OCI-LY3 (cell line): ENCODE measurements around the gene ZFAND6.

Source experiments
- CTCF ChIP-seq: fragments of 200-600, 300-600 bp; sonication (generic); IDR thresholded peaks from 2 replicates; pipeline ENCODE4 v1.5.1; 2014; ENCODE audit warnings: antibody characterized with exemption, low read length, low read depth
- EZH2phosphoT487 ChIP-seq: fragments of 200-600 bp; shearing (Covaris generic); IDR thresholded peaks from 2 replicates; pipeline ENCODE4 v1.6.1; 2018; ENCODE audit warnings: antibody characterized with exemption, mixed run types, low read depth

GRCh38 chr15:80028937-80029336, 30.5 kb upstream of the ZFAND6 start:
- TF ChIP-seq CTCF (no peak), EZH2phosphoT487 (no peak)
